HL-60/S4 treated with retinoic acid at 250 ng/mL for 4 days and 3 days (cell line): Measurements from ENCODE around the gene CYFIP1.

Experiments used
- in situ Hi-C: fragments of 300-500 bp; cut with MboI; formaldehyde crosslinking; loops from 2 replicates; pipeline ENCODE4 v1.7.0; 2022; ENCODE audit warnings: low sequenced_read_pairs

Gene CYFIP1

GRCh38 chr15:22872936-22873701, 107.0 kb downstream of the CYFIP1 start:
- in situ Hi-C loops: no loop called here

GRCh38 chr15:22871481-22872086, 108.6 kb downstream of the CYFIP1 start:
- in situ Hi-C loops: no loop called here

- in situ Hi-C loops: no loop called here
These were observed 109.3 kb downstream of the CYFIP1 start for GRCh38 chr15:22870865-22871264.

- in situ Hi-C loops: loop anchor here (10.0 kb wide), 1 partner anchor 55 kb away; no protein-coding TSS in a partner anchor
These were observed 110.3 kb downstream of the CYFIP1 start for GRCh38 chr15:22869856-22870255.

- in situ Hi-C loops: loop anchor here (10.0 kb wide), 1 partner anchor 56 kb away; no protein-coding TSS in a partner anchor
These were observed 111.2 kb downstream of the CYFIP1 start for GRCh38 chr15:22868928-22869327.

- in situ Hi-C loops: loop anchor here (10.0 kb wide), 1 partner anchor 56 kb away; no protein-coding TSS in a partner anchor
These were observed 111.7 kb downstream of the CYFIP1 start for GRCh38 chr15:22868495-22868894.

- in situ Hi-C loops: loop anchor here (10.0 kb wide), 1 partner anchor 57 kb away; no protein-coding TSS in a partner anchor
These were observed 112.3 kb downstream of the CYFIP1 start for GRCh38 chr15:22867886-22868285.

GRCh38 chr15:22866079-22866478, 114.1 kb downstream of the CYFIP1 start:
- in situ Hi-C loops: loop anchor here (10.0 kb wide), 1 partner anchor 59 kb away; no protein-coding TSS in a partner anchor

- in situ Hi-C loops: loop anchor here (10.0 kb wide), 1 partner anchor 61 kb away; no protein-coding TSS in a partner anchor
These were observed 116.8 kb downstream of the CYFIP1 start for GRCh38 chr15:22863356-22863755.

- in situ Hi-C loops: loop anchor here (10.0 kb wide), 1 partner anchor 64 kb away; no protein-coding TSS in a partner anchor
These were observed 119.0 kb downstream of the CYFIP1 start for GRCh38 chr15:22861161-22861560.

GRCh38 chr15:22856659-22857058, 123.5 kb downstream of the CYFIP1 start:
- in situ Hi-C loops: no loop called here

GRCh38 chr15:22855791-22856190, 124.4 kb downstream of the CYFIP1 start:
- in situ Hi-C loops: no loop called here

- in situ Hi-C loops: no loop called here
These were observed 128.7 kb downstream of the CYFIP1 start for GRCh38 chr15:22851513-22851912.

- in situ Hi-C loops: no loop called here
These were observed 130.1 kb downstream of the CYFIP1 start for GRCh38 chr15:22850055-22850454.

GRCh38 chr15:22846073-22846472, 134.1 kb downstream of the CYFIP1 start:
- in situ Hi-C loops: no loop called here

GRCh38 chr15:22845289-22845900, 134.8 kb downstream of the CYFIP1 start:
- in situ Hi-C loops: no loop called here

GRCh38 chr15:22844421-22845288, 135.5 kb downstream of the CYFIP1 start:
- in situ Hi-C loops: no loop called here

- in situ Hi-C loops: no loop called here
These were observed 141.0 kb downstream of the CYFIP1 start for GRCh38 chr15:22839046-22839695.

- in situ Hi-C loops: no loop called here
These were observed 141.7 kb downstream of the CYFIP1 start, which contains the start of gene NIPA2 for GRCh38 chr15:22838292-22839042. TSS of gene NIPA2 (plus strand) at chr15:22838666. CDS start at chr15:22851732, 13,066 bp downstream.
